ENCODE measurements around the gene SULF2.

SULF2 gene

GRCh38 chr20:47775841-47776240 is 9.4 kb downstream of the SULF2 start:
- no peak for TF ChIP-seq CTCF (conservative IDR thresholded peaks at IDR 0.05; ENCODE audit: low read depth, low read length)
- no peak for DNase-seq (ENCODE audit: low read depth)
- no peak overlapping the region for H3K4me3 ChIP-seq (ENCODE audit: low read length)

GRCh38 chr20:47775039-47775438 is 10.2 kb downstream of the SULF2 start:
- no peak overlapping the region for H3K4me3 ChIP-seq (ENCODE audit: low read length)
- DNase-seq (ENCODE audit: low read depth): no peak
- TF ChIP-seq CTCF (conservative IDR thresholded peaks at IDR 0.05; ENCODE audit: low read depth, low read length): no peak

GRCh38 chr20:47774131-47774777 is 11.0 kb downstream of the SULF2 start:
- no peak for TF ChIP-seq CTCF (conservative IDR thresholded peaks at IDR 0.05; ENCODE audit: low read depth, low read length)
- peak overlapping the region; percentile 28 for H3K4me3 ChIP-seq (ENCODE audit: low read length)
- DNase-seq (ENCODE audit: low read depth): no peak

GRCh38 chr20:47773371-47773786 is 11.9 kb downstream of the SULF2 start:
- no peak overlapping the region for H3K4me3 ChIP-seq (ENCODE audit: low read length)
- DNase-seq (ENCODE audit: low read depth): no peak
- TF ChIP-seq CTCF (conservative IDR thresholded peaks at IDR 0.05; ENCODE audit: low read depth, low read length): no peak

- no peak for TF ChIP-seq CTCF (conservative IDR thresholded peaks at IDR 0.05; ENCODE audit: low read depth, low read length)
- DNase-seq (ENCODE audit: low read depth): no peak
- H3K4me3 ChIP-seq (ENCODE audit: low read length): no peak overlapping the region
Measured at GRCh38 chr20:47770935-47771334, 14.3 kb downstream of the SULF2 start.

GRCh38 chr20:47768016-47768824 is 17.1 kb downstream of the SULF2 start:
- no peak for TF ChIP-seq CTCF (conservative IDR thresholded peaks at IDR 0.05; ENCODE audit: low read depth, low read length)
- H3K4me3 ChIP-seq (ENCODE audit: low read length): no peak overlapping the region
- DNase-seq (ENCODE audit: low read depth): no peak
